Liver (tissue), 9 donors: ENCODE data around the gene QPCTL. TPM values are rescaled to one million over a fixed set of nuclear protein-coding genes. Genes with fewer than 3 reads are reported as not detected.

ENCODE experiments used
- DNase-seq: peaks from one replicate; pipeline ENCODE4 v3.0.0-alpha.2; 2017; ENCODE audit warnings: low spot score
- H3K27ac ChIP-seq, 2 donors: one replicate each; pipeline ENCODE4 v1.7.0; 2013; ENCODE audit warnings: inconsistent platforms in 2 of 2, low read length in 2 of 2, control low read depth in 1 of 2, low read depth in 1 of 2, mild to moderate bottlenecking in 1 of 2
- H3K27me3 ChIP-seq, 4 donors: one replicate each; pipeline versions ENCODE4 v1.6.1 to v1.7.0; 2013; ENCODE audit warnings: low read length in 3 of 4, inconsistent platforms in 1 of 4, mild to moderate bottlenecking in 1 of 4, moderate library complexity in 1 of 4; ENCODE audit not compliant: control insufficient read depth in 4 of 4, insufficient read depth in 4 of 4
- H3K36me3 ChIP-seq, 4 donors: one replicate each; pipeline versions ENCODE4 v1.6.1 to v1.7.0; 2013; ENCODE audit warnings: low read length in 3 of 4, mild to moderate bottlenecking in 3 of 4, low read depth in 1 of 4, moderate library complexity in 1 of 4; ENCODE audit not compliant: control insufficient read depth in 4 of 4, insufficient read depth in 3 of 4
- H3K4me1 ChIP-seq, 4 donors: one replicate each; pipeline versions ENCODE4 v1.6.1 to v1.7.0; 2013; ENCODE audit warnings: low read length in 3 of 4, mild to moderate bottlenecking in 3 of 4, moderate library complexity in 1 of 4; ENCODE audit not compliant: control insufficient read depth in 4 of 4, insufficient read depth in 4 of 4
- H3K4me3 ChIP-seq, 3 donors: one replicate each; pipeline versions ENCODE4 v1.6.1 to v1.7.0; 2013; ENCODE audit warnings: low read length in 3 of 3, control low read depth in 1 of 3, low read depth in 1 of 3, mild to moderate bottlenecking in 1 of 3
- H3K9ac ChIP-seq, 2 donors: one replicate each; pipeline ENCODE4 v1.7.0; 2013; ENCODE audit warnings: low read length in 2 of 2, mild to moderate bottlenecking in 2 of 2, moderate library complexity in 2 of 2, control low read depth in 1 of 2, low read depth in 1 of 2
- H3K9me3 ChIP-seq, 4 donors: one replicate each; pipeline versions ENCODE4 v1.6.1 to v1.7.0; 2013; ENCODE audit warnings: low read length in 3 of 4; ENCODE audit not compliant: control insufficient read depth in 4 of 4
- FOXA1 ChIP-seq: IDR thresholded peaks from 2 replicates; pipeline ENCODE4 v1.6.1; 2016; ENCODE audit warnings: antibody characterized with exemption
- GABPA ChIP-seq, 2 donors: IDR thresholded peaks in 1 of 2; conservative IDR thresholded peaks in 1 of 2; 2 replicates each; pipeline ENCODE4 v1.6.1; 2016; ENCODE audit warnings: antibody characterized with exemption in 2 of 2, mild to moderate bottlenecking in 1 of 2, moderate library complexity in 1 of 2
- HNF4G ChIP-seq: IDR thresholded peaks from 2 replicates; pipeline ENCODE4 v1.6.1; 2016; ENCODE audit warnings: antibody characterized with exemption
- RAD21 ChIP-seq, 2 donors: IDR thresholded peaks; 2 replicates each; pipeline ENCODE4 v1.6.1; 2016; ENCODE audit warnings: antibody characterized with exemption in 2 of 2, mild to moderate bottlenecking in 2 of 2
- RXRA ChIP-seq, 2 donors: IDR thresholded peaks; 2 replicates each; pipeline ENCODE4 v1.6.1; 2017 to 2018; ENCODE audit warnings: antibody characterized with exemption in 2 of 2, mild to moderate bottlenecking in 1 of 2
- SP1 ChIP-seq: IDR thresholded peaks from 2 replicates; pipeline ENCODE4 v1.6.1; 2018; ENCODE audit warnings: antibody characterized with exemption, mild to moderate bottlenecking
- TAF1 ChIP-seq: conservative IDR thresholded peaks from 2 replicates; pipeline ENCODE4 v1.6.1; 2016; ENCODE audit warnings: antibody characterized with exemption, mild to moderate bottlenecking
- YY1 ChIP-seq: IDR thresholded peaks from 2 replicates; pipeline ENCODE4 v1.6.1; 2016; ENCODE audit warnings: antibody characterized with exemption, mild to moderate bottlenecking
- WGBS: extraction: QIAGEN DNeasy Blood & Tissue Kit; methylation state at CpG from one replicate; pipeline ENCODE4 v1.1.7; 2013; 5-methylcytosine and 5-hydroxymethylcytosine counted together
- polyA plus RNA-seq, 2 donors: library from polyadenylated mRNA; stranded (reverse) in 1 of 2; unstranded in 1 of 2; fragments of 200-250 nt in 1 of 2; fragments of >200 nt in 1 of 2; fragmentation: Nextera tagmentation in 1 of 2; extraction: Ambion mirVana in 1 of 2; gene quantifications; one replicate each; pipeline versions ENCODE4 v1.2.1 to v1.2.3, GENCODE V29; 2013 to 2015
- total RNA-seq, 2 donors: library from RNA; depleted of rRNA; stranded (reverse); fragments of >200 nt; gene quantifications; one replicate each; pipeline ENCODE4 v1.2.3, GENCODE V29; 2014
- TF ChIP-seq, protein P1 (sequence below): IDR thresholded peaks from 2 replicates; pipeline ENCODE4 v1.6.1; 2016; ENCODE audit warnings: antibody characterized with exemption
- TF ChIP-seq, protein P2 (sequence below): IDR thresholded peaks from 2 replicates; pipeline ENCODE4 v1.6.1; 2016; ENCODE audit warnings: antibody characterized with exemption
- TF ChIP-seq, protein P3 (sequence below): fragments of 150-350 bp; IDR thresholded peaks from 2 replicates; pipeline ENCODE4 v1.5.1; 2017; ENCODE audit warnings: improper control_type of control experiment, low read depth, low read length; ENCODE audit not compliant: missing input control
- TF ChIP-seq, protein P4 (sequence below): IDR thresholded peaks from 2 replicates; pipeline ENCODE4 v1.6.1; 2016; ENCODE audit warnings: antibody characterized with exemption, mild to moderate bottlenecking
- TF ChIP-seq, protein P5 (sequence below): IDR thresholded peaks from 2 replicates; pipeline ENCODE4 v1.6.1; 2016; ENCODE audit warnings: antibody characterized with exemption
- donor health status: healthy.
- donor health status: healthy.
- donor health status: healthy.
- donor health status: healthy.
- donor health status: healthy.

QPCTL gene
- total and polyA plus RNA-seq, 4 donors: 2.9 to 6.1 (median 4.1) TPM

DNA sequence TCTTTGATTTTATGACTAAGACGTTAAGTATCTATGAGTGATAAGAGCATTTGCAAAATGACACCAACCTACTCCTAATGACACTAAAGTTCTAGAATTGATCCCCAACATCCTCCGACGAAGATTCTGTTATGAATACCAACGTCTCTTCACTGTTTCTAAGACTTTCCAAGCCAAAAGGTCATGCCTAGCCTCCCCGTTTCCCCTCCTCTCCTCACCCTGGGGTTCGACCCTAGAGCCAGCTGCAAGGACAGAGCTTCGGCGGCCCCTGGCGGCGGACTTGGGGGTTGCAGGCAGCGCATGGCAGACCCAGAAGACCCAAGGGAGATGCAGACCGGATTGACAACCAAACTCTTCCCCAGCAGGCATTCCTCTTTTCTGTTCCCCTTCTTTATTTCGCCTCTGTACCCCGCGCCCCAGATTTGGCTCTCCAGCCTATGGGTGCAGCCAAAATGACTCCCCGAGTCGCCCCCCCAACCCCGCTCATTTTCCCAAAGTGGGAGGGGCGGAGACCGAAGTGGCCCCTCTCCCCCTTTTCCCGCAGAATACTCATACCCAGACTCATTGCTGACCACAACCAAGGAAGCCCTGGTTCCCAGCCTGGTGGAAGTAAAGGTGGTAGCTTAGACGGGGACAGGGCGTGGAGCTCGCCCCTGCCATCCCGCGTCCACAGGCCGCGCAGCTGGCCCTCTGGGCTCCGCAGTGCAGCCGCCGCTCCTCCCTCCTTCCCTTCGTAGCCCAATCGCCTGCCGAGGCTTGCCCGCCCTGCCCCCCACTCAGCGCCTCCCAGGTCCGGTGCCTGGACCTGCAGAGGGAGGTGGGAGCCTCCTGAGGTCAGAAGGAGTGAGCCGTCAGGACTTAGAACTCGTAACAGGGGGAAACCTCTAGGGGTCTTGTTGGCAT, 49.2 kb upstream of the QPCTL start:
- Histone ChIP-seq H3K9ac (no peak overlapping the region), H3K36me3 (no peaks in the 10 kb centered on the region), H3K9me3 (no peaks in the 10 kb centered on the region), H3K4me3 (no peak overlapping the region), H3K4me1 (peaks cover 8 to 44% (median 30%) of the 10 kb centered on the region in 4 donors), H3K27me3 (no peaks in the 10 kb centered on the region), H3K27ac (no peak overlapping the region)
- DNase-seq: peak; percentile 94
- TF ChIP-seq RXRA (IDR thresholded peaks at IDR 0.05) (no peak), GABPA (IDR thresholded peaks at IDR 0.05 in 1 of 2, conservative IDR thresholded peaks at IDR 0.05 in 1 of 2) (no peak), YY1 (no peak), HNF4G (no peak), RAD21 (IDR thresholded peaks at IDR 0.05) (peak; percentile 94 to 97), TAF1 (no peak), SP1 (no peak), FOXA1 (no peak)
- TF ChIP-seq, protein P1, sequence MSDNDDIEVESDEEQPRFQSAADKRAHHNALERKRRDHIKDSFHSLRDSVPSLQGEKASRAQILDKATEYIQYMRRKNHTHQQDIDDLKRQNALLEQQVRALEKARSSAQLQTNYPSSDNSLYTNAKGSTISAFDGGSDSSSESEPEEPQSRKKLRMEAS: no peak
- TF ChIP-seq, protein P2, sequence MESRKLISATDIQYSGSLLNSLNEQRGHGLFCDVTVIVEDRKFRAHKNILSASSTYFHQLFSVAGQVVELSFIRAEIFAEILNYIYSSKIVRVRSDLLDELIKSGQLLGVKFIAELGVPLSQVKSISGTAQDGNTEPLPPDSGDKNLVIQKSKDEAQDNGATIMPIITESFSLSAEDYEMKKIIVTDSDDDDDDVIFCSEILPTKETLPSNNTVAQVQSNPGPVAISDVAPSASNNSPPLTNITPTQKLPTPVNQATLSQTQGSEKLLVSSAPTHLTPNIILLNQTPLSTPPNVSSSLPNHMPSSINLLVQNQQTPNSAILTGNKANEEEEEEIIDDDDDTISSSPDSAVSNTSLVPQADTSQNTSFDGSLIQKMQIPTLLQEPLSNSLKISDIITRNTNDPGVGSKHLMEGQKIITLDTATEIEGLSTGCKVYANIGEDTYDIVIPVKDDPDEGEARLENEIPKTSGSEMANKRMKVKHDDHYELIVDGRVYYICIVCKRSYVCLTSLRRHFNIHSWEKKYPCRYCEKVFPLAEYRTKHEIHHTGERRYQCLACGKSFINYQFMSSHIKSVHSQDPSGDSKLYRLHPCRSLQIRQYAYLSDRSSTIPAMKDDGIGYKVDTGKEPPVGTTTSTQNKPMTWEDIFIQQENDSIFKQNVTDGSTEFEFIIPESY: no peak
- TF ChIP-seq, protein P3, sequence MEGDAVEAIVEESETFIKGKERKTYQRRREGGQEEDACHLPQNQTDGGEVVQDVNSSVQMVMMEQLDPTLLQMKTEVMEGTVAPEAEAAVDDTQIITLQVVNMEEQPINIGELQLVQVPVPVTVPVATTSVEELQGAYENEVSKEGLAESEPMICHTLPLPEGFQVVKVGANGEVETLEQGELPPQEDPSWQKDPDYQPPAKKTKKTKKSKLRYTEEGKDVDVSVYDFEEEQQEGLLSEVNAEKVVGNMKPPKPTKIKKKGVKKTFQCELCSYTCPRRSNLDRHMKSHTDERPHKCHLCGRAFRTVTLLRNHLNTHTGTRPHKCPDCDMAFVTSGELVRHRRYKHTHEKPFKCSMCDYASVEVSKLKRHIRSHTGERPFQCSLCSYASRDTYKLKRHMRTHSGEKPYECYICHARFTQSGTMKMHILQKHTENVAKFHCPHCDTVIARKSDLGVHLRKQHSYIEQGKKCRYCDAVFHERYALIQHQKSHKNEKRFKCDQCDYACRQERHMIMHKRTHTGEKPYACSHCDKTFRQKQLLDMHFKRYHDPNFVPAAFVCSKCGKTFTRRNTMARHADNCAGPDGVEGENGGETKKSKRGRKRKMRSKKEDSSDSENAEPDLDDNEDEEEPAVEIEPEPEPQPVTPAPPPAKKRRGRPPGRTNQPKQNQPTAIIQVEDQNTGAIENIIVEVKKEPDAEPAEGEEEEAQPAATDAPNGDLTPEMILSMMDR: peak; percentile 97
- TF ChIP-seq, protein P4, sequence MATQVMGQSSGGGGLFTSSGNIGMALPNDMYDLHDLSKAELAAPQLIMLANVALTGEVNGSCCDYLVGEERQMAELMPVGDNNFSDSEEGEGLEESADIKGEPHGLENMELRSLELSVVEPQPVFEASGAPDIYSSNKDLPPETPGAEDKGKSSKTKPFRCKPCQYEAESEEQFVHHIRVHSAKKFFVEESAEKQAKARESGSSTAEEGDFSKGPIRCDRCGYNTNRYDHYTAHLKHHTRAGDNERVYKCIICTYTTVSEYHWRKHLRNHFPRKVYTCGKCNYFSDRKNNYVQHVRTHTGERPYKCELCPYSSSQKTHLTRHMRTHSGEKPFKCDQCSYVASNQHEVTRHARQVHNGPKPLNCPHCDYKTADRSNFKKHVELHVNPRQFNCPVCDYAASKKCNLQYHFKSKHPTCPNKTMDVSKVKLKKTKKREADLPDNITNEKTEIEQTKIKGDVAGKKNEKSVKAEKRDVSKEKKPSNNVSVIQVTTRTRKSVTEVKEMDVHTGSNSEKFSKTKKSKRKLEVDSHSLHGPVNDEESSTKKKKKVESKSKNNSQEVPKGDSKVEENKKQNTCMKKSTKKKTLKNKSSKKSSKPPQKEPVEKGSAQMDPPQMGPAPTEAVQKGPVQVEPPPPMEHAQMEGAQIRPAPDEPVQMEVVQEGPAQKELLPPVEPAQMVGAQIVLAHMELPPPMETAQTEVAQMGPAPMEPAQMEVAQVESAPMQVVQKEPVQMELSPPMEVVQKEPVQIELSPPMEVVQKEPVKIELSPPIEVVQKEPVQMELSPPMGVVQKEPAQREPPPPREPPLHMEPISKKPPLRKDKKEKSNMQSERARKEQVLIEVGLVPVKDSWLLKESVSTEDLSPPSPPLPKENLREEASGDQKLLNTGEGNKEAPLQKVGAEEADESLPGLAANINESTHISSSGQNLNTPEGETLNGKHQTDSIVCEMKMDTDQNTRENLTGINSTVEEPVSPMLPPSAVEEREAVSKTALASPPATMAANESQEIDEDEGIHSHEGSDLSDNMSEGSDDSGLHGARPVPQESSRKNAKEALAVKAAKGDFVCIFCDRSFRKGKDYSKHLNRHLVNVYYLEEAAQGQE: no peak
- TF ChIP-seq, protein P5, sequence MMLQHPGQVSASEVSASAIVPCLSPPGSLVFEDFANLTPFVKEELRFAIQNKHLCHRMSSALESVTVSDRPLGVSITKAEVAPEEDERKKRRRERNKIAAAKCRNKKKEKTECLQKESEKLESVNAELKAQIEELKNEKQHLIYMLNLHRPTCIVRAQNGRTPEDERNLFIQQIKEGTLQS: no peak
- 11% methylated on average over 39 of the region's 39 CpGs for WGBS
